HEK293 (cell line): ENCODE data around the gene SAMD4A.

ENCODE experiments used
- CTCF ChIA-PET: fragments of 350-600 bp; formaldehyde crosslinking; extraction: SDS; loops from one replicate; lab custom pipeline; 2021; ENCODE audit warnings: antibody characterized with exemption; lab: Yijun Ruan, JAX
- POLR2A ChIA-PET: fragments of 300-600 bp; formaldehyde crosslinking; extraction: SDS; loops from one replicate; lab custom pipeline; 2020; ENCODE audit warnings: antibody characterized with exemption, inconsistent platforms; lab: Yijun Ruan, JAX
- H3K27ac ChIP-seq: fragments of 200-500 bp; sonication (Bioruptor generic); 2 replicates; pipeline ENCODE4 v1.5.1; 2014; ENCODE audit warnings: low read depth, low read length, control low read depth, inconsistent platforms; ENCODE audit errors: extremely low read depth
- H3K36me3 ChIP-seq, 2 experiments: fragments of 200-500 bp in 1 of 2; sonication (Bioruptor generic) in 1 of 2; 1 replicate in 1 of 2; 2 replicates in 1 of 2; pipeline ENCODE4 v1.5.1; 2014 to 2017; ENCODE audit warnings: inconsistent platforms in 2 of 2, low read length in 2 of 2; ENCODE audit not compliant: control insufficient read depth in 2 of 2, insufficient read depth in 1 of 2
- H3K4me1 ChIP-seq: fragments of 200-500 bp; sonication (Bioruptor generic); 2 replicates; pipeline ENCODE4 v1.5.1; 2014; ENCODE audit warnings: mild to moderate bottlenecking, low read length, inconsistent platforms; ENCODE audit not compliant: control insufficient read depth, insufficient read depth
- H3K4me3 ChIP-seq: 2 replicates; pipeline ENCODE4 v1.5.1; 2011; ENCODE audit warnings: low read depth, mild to moderate bottlenecking, control low read depth, low read length, moderate library complexity
- H3K9me3 ChIP-seq: fragments of 200-500 bp; sonication (Bioruptor generic); 2 replicates; pipeline ENCODE4 v1.5.1; 2014; ENCODE audit warnings: low read depth, low read length, inconsistent platforms; ENCODE audit not compliant: control insufficient read depth, insufficient read depth
- GLI2 ChIP-seq: fragments of 450-650 bp; formaldehyde crosslinking; IDR thresholded peaks from 2 replicates; pipeline ENCODE4; 2017; ENCODE audit warnings: missing biosample characterization, missing genetic modification characterization, low read depth, borderline replicate concordance
- GLIS1 ChIP-seq: fragments of 450-650 bp; formaldehyde crosslinking; IDR thresholded peaks from 2 replicates; pipeline ENCODE4 v1.5.1; 2016; ENCODE audit warnings: missing biosample characterization, missing genetic modification characterization
- GLIS2 ChIP-seq: fragments of 450-650 bp; formaldehyde crosslinking; IDR thresholded peaks from 2 replicates; pipeline ENCODE4 v1.5.1; 2016; ENCODE audit warnings: missing biosample characterization, missing genetic modification characterization
- MYNN ChIP-seq: fragments of 450-650 bp; formaldehyde crosslinking; IDR thresholded peaks from 2 replicates; pipeline ENCODE4 v1.5.1; 2016; ENCODE audit warnings: missing biosample characterization, missing genetic modification characterization, borderline replicate concordance
- ZBTB20 ChIP-seq: fragments of 450-650 bp; formaldehyde crosslinking; IDR thresholded peaks from 2 replicates; pipeline ENCODE4 v1.5.1; 2016; ENCODE audit warnings: missing biosample characterization, missing genetic modification characterization
- ZBTB48 ChIP-seq: fragments of 450-650 bp; formaldehyde crosslinking; IDR thresholded peaks from 2 replicates; pipeline ENCODE4 v1.5.1; 2016; ENCODE audit warnings: missing biosample characterization, missing genetic modification characterization
- ZEB2 ChIP-seq: fragments of 450-650 bp; formaldehyde crosslinking; IDR thresholded peaks from 2 replicates; pipeline ENCODE4 v1.5.1; 2016; ENCODE audit warnings: missing biosample characterization, missing genetic modification characterization
- ZFP37 ChIP-seq: fragments of 450-650 bp; formaldehyde crosslinking; IDR thresholded peaks from 2 replicates; pipeline ENCODE4 v1.5.1; 2016; ENCODE audit warnings: missing biosample characterization, missing genetic modification characterization
- ZNF19 ChIP-seq: fragments of 450-650 bp; formaldehyde crosslinking; IDR thresholded peaks from 2 replicates; pipeline ENCODE4; 2016; ENCODE audit warnings: missing biosample characterization, missing genetic modification characterization, low read depth
- ZNF274 ChIP-seq, 2 experiments: fragments of 200-500 bp in 1 of 2; fragments of 450-650 bp in 1 of 2; sonication (Bioruptor generic) in 1 of 2; formaldehyde crosslinking in 1 of 2; IDR thresholded peaks; 2 replicates each; pipeline versions ENCODE4 v1.5.1 to v1.6.1; 2014 to 2016; ENCODE audit warnings: borderline replicate concordance in 1 of 2, inconsistent platforms in 1 of 2, low read length in 1 of 2, missing biosample characterization in 1 of 2, missing genetic modification characterization in 1 of 2
- ZNF366 ChIP-seq: fragments of 450-650 bp; formaldehyde crosslinking; conservative IDR thresholded peaks from 2 replicates; pipeline ENCODE4 v1.5.1; 2016; ENCODE audit warnings: missing biosample characterization, missing genetic modification characterization
- ZNF501 ChIP-seq: fragments of 450-650 bp; formaldehyde crosslinking; IDR thresholded peaks from 2 replicates; pipeline ENCODE4 v1.5.1; 2016; ENCODE audit warnings: missing biosample characterization, missing genetic modification characterization
- ZNF530 ChIP-seq: fragments of 450-650 bp; formaldehyde crosslinking; IDR thresholded peaks from 2 replicates; pipeline ENCODE4 v1.5.1; 2016; ENCODE audit warnings: low read depth, missing biosample characterization, missing genetic modification characterization
- ZNF544 ChIP-seq: fragments of 450-650 bp; formaldehyde crosslinking; IDR thresholded peaks from 2 replicates; pipeline ENCODE4 v1.5.0; 2017; ENCODE audit warnings: missing biosample characterization, missing genetic modification characterization
- ZNF561 ChIP-seq: fragments of 450-650 bp; IDR thresholded peaks from 2 replicates; pipeline ENCODE4 v1.5.1; 2018; ENCODE audit warnings: missing biosample characterization, missing genetic modification characterization, borderline replicate concordance
- ZNF621 ChIP-seq: fragments of 450-650 bp; formaldehyde crosslinking; IDR thresholded peaks from 2 replicates; pipeline ENCODE4 v1.5.1; 2017; ENCODE audit warnings: missing biosample characterization, missing genetic modification characterization
- ZNF677 ChIP-seq: fragments of 450-650 bp; IDR thresholded peaks from 2 replicates; pipeline ENCODE4 v1.5.0; 2018; ENCODE audit warnings: missing biosample characterization, mild to moderate bottlenecking, missing genetic modification characterization, moderate library complexity
- ZNF701 ChIP-seq: fragments of 450-650 bp; formaldehyde crosslinking; IDR thresholded peaks from 2 replicates; pipeline ENCODE4 v1.5.1; 2016; ENCODE audit warnings: missing biosample characterization, missing genetic modification characterization
- ZNF747 ChIP-seq: fragments of 450-650 bp; formaldehyde crosslinking; IDR thresholded peaks from 2 replicates; pipeline ENCODE4 v1.5.1; 2016; ENCODE audit warnings: missing biosample characterization, missing genetic modification characterization
- ZNF776 ChIP-seq: fragments of 450-650 bp; formaldehyde crosslinking; IDR thresholded peaks from 2 replicates; pipeline ENCODE4 v1.5.0; 2017; ENCODE audit warnings: missing biosample characterization, missing genetic modification characterization, borderline replicate concordance
- ZNF777 ChIP-seq: fragments of 450-650 bp; formaldehyde crosslinking; IDR thresholded peaks from 2 replicates; pipeline ENCODE4 v1.5.1; 2017; ENCODE audit warnings: missing biosample characterization, missing genetic modification characterization, borderline replicate concordance
- TF ChIP-seq, protein P1 (sequence below): fragments of 450-650 bp; formaldehyde crosslinking; IDR thresholded peaks from 2 replicates; pipeline ENCODE4 v1.5.1; 2016; ENCODE audit warnings: missing biosample characterization, missing genetic modification characterization
- TF ChIP-seq, protein P2 (sequence below): fragments of 450-650 bp; formaldehyde crosslinking; conservative IDR thresholded peaks from 2 replicates; pipeline ENCODE4 v1.5.1; 2016; ENCODE audit warnings: low read depth, missing biosample characterization, missing genetic modification characterization
- TF ChIP-seq, protein P3 (sequence below): fragments of 450-650 bp; formaldehyde crosslinking; IDR thresholded peaks from 2 replicates; pipeline ENCODE4 v1.5.1; 2016; ENCODE audit warnings: missing biosample characterization, missing genetic modification characterization
- TF ChIP-seq, protein P4 (sequence below): sonication (generic); formaldehyde crosslinking; IDR thresholded peaks from 2 replicates; pipeline ENCODE4 v1.8.1; 2022; ENCODE audit warnings: mild to moderate bottlenecking, moderate library complexity, missing genetic modification reagents

The SAMD4A gene

DNA sequence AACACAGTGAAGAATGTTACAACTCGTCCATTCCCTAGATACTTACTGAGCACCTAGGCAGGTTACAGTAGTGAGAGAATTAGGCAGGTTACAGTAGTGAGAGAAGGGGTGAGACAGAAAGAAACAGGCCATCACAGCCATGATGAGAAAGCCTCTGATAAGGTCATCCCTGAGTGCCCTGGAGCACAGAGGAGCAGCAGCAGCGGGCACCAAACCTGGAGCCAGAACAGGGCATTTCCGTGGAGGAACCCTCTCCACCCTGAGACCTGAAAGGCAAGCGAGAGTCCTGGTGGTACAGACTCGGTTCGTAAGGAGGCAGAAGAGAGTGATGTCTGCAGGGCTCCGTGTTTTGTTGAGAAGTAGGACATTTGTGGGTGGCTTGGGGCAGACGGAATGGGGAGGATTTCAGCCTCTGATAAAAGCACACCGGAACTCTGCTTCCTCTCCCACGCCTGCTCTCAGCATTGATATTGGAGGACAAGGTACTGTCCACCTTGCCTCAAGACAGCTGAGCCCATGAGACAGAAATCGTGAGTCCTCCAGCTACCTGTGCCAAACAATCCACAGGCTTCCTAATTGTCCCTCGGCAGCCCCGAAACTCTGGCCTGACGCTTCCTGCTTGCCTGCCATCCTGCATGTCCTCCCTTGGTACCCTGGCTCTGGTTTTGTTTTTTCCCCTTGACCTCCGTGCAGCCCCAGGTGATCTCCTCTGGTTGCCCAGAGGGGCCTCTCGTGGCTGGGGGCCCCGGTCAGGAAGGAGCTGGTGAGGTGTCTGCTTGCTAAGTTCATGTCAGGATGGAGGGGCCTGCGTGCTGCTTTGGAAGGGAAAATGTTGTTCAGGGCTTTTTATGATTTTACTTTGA is 199.6 kb downstream of the SAMD4A start:
- Histone ChIP-seq H3K4me1 (no peaks in the 10 kb centered on the region), H3K36me3 (peaks cover 0 to 10% of the 10 kb centered on the region in 2 experiments; a peak in 1 of 3 replicates), H3K9me3 (no peaks in the 10 kb centered on the region), H3K27ac (no peak overlapping the region), H3K4me3 (no peak overlapping the region)
- ChIA-PET POLR2A (interaction anchor here (0.6 kb wide), 1 partner anchor 71 kb away, joined by 3 read pairs; no protein-coding TSS in a partner anchor), CTCF (interaction anchor here (0.6 to 0.8 kb wide), 2 partner anchors 30 to 125 kb away, joined by 5 to 6 read pairs; no protein-coding TSS in a partner anchor)
- TF ChIP-seq ZNF274 (IDR thresholded peaks at IDR 0.05; ENCODE audit: low read length) (no peak), ZNF274 (tag by site-specific recombination; IDR thresholded peaks at IDR 0.05; ENCODE audit: borderline replicate concordance) (no peak), ZEB2 (no peak), ZNF544 (no peak), GLIS2 (tag by site-specific recombination) (no peak), ZNF777 (no peak), ZNF501 (no peak), ZNF701 (no peak), ZBTB48 (tag by site-specific recombination) (no peak), ZNF19 (tag by site-specific recombination) (no peak), ZNF530 (no peak), GLI2 (tag by site-specific recombination) (no peak), ZBTB20 (no peak), ZNF747 (tag by site-specific recombination) (no peak), ZNF561 (tag by site-specific recombination) (no peak), MYNN (tag by site-specific recombination) (no peak), ZNF677 (no peak), GLIS1 (no peak), ZNF366 (tag by site-specific recombination) (no peak)
- TF ChIP-seq, protein P1, sequence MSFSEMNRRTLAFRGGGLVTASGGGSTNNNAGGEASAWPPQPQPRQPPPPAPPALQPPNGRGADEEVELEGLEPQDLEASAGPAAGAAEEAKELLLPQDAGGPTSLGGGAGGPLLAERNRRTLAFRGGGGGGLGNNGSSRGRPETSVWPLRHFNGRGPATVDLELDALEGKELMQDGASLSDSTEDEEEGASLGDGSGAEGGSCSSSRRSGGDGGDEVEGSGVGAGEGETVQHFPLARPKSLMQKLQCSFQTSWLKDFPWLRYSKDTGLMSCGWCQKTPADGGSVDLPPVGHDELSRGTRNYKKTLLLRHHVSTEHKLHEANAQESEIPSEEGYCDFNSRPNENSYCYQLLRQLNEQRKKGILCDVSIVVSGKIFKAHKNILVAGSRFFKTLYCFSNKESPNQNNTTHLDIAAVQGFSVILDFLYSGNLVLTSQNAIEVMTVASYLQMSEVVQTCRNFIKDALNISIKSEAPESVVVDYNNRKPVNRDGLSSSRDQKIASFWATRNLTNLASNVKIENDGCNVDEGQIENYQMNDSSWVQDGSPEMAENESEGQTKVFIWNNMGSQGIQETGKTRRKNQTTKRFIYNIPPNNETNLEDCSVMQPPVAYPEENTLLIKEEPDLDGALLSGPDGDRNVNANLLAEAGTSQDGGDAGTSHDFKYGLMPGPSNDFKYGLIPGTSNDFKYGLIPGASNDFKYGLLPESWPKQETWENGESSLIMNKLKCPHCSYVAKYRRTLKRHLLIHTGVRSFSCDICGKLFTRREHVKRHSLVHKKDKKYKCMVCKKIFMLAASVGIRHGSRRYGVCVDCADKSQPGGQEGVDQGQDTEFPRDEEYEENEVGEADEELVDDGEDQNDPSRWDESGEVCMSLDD (tag by site-specific recombination) = no peak

DNA sequence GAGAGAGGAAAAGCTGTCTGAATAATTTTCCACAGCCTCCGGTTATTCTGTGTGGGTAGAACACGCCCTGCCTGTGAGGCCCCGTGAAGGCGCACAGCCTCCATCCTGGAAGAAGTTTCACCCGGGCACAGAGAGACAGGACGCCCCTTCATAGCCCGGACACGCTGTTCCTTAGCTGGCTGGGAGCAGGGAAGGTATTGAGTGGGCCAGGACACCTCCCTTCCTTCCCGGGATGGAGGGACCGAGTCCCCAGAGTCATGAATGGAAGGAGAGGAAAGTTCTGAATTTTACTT is 200.2 kb downstream of the SAMD4A start:
- Histone ChIP-seq H3K27ac (no peak overlapping the region), H3K4me1 (no peaks in the 10 kb centered on the region), H3K9me3 (no peaks in the 10 kb centered on the region), H3K4me3 (no peak overlapping the region), H3K36me3 (peaks cover 0 to 7% of the 10 kb centered on the region in 2 experiments; a peak in 1 of 3 replicates)
- ChIA-PET CTCF (interaction anchor here (0.6 to 1.0 kb wide), 3 partner anchors 31 to 203 kb away, joined by 5 to 6 read pairs (median 5); no protein-coding TSS in a partner anchor), POLR2A (interaction anchor here (0.6 kb wide), 1 partner anchor 72 kb away, joined by 3 read pairs; no protein-coding TSS in a partner anchor)
- TF ChIP-seq, protein P2, sequence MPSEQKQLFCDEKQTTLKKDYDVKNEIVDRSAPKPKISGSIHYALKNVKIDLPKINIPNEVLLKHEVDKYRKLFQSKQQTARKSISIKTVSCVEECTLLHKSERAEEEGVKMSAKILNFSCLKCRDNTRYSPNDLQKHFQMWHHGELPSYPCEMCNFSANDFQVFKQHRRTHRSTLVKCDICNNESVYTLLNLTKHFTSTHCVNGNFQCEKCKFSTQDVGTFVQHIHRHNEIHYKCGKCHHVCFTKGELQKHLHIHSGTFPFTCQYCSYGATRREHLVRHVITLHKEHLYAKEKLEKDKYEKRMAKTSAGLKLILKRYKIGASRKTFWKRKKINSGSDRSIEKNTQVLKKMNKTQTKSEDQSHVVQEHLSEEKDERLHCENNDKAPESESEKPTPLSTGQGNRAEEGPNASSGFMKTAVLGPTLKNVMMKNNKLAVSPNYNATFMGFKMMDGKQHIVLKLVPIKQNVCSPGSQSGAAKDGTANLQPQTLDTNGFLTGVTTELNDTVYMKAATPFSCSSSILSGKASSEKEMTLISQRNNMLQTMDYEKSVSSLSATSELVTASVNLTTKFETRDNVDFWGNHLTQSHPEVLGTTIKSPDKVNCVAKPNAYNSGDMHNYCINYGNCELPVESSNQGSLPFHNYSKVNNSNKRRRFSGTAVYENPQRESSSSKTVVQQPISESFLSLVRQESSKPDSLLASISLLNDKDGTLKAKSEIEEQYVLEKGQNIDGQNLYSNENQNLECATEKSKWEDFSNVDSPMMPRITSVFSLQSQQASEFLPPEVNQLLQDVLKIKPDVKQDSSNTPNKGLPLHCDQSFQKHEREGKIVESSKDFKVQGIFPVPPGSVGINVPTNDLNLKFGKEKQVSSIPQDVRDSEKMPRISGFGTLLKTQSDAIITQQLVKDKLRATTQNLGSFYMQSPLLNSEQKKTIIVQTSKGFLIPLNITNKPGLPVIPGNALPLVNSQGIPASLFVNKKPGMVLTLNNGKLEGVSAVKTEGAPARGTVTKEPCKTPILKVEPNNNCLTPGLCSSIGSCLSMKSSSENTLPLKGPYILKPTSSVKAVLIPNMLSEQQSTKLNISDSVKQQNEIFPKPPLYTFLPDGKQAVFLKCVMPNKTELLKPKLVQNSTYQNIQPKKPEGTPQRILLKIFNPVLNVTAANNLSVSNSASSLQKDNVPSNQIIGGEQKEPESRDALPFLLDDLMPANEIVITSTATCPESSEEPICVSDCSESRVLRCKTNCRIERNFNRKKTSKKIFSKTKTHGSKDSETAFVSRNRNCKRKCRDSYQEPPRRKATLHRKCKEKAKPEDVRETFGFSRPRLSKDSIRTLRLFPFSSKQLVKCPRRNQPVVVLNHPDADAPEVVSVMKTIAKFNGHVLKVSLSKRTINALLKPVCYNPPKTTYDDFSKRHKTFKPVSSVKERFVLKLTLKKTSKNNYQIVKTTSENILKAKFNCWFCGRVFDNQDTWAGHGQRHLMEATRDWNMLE (tag by site-specific recombination) = no peak
- TF ChIP-seq GLIS2 (tag by site-specific recombination) (no peak), ZNF621 (no peak), ZFP37 (no peak), ZNF776 (tag by site-specific recombination) (no peak)
- TF ChIP-seq, protein P3, sequence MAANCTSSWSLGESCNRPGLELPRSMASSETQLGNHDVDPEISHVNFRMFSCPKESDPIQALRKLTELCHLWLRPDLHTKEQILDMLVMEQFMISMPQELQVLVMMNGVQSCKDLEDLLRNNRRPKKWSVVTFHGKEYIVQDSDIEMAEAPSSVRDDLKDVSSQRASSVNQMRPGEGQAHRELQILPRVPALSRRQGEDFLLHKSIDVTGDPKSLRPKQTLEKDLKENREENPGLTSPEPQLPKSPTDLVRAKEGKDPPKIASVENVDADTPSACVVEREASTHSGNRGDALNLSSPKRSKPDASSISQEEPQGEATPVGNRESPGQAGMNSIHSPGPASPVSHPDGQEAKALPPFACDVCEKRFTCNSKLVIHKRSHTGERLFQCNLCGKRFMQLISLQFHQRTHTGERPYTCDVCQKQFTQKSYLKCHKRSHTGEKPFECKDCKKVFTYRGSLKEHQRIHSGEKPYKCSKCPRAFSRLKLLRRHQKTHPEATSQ = no peak
- TF ChIP-seq, protein P4, sequence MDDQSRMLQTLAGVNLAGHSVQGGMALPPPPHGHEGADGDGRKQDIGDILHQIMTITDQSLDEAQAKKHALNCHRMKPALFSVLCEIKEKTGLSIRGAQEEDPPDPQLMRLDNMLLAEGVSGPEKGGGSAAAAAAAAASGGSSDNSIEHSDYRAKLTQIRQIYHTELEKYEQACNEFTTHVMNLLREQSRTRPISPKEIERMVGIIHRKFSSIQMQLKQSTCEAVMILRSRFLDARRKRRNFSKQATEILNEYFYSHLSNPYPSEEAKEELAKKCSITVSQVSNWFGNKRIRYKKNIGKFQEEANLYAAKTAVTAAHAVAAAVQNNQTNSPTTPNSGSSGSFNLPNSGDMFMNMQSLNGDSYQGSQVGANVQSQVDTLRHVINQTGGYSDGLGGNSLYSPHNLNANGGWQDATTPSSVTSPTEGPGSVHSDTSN (CRISPR knock-in tag) = no peak
